T-cell (primary cell): ENCODE data around the gene GCNT2. TPM values are rescaled to one million over a fixed set of nuclear protein-coding genes. Genes with fewer than 3 reads are reported as not detected.
A peak's percentile ranks its signal among the peaks of the same experiment; 100 is the strongest.
"Not testable (repeated sequence)": the region's sequence is repeated elsewhere in the genome, so short reads cannot be mapped to it uniquely, and the experiment has no call there.

Experiments used
- ATAC-seq, 4 experiments: fragments of 200-7000 bp in 3 of 4; fragments of 150-1000 bp in 1 of 4; cut with Tn5 transposase; replicated peaks in 1 of 4; 1 replicate in 3 of 4; 2 replicates in 1 of 4; pipeline ENCODE4 v1.10.0; 2021; ENCODE audit warnings: moderate library complexity in 3 of 4, mild to moderate bottlenecking in 2 of 4, moderate number of reproducible peaks in 1 of 4
- CTCF ChIA-PET, 2 donors: fragments of 300-600 bp; sonication (Branson Sonifier 250); formaldehyde crosslinking; loops; one replicate each; lab custom pipeline; 2022; ENCODE audit warnings: antibody characterized with exemption in 2 of 2; lab: Charles Lee
- POLR2A ChIA-PET, 2 donors: fragments of 300-600 bp; sonication (Branson Sonifier 250); formaldehyde crosslinking; loops; one replicate each; lab custom pipeline; 2022; ENCODE audit warnings: antibody characterized with exemption in 2 of 2; lab: Charles Lee
- DNase-seq, 35 experiments: peaks; one replicate each; pipeline versions ENCODE4 v3.0.0 to v3.0.0-alpha.2; 2013 to 2023
- H3K27ac ChIP-seq: one replicate; pipeline ENCODE4 v1.5.1; 2013; ENCODE audit warnings: low read length
- H3K27me3 ChIP-seq, 2 experiments: replicated peaks in 1 of 2; 1 replicate in 1 of 2; 2 replicates in 1 of 2; pipeline versions ENCODE4 v1.6.1 to v1.7.0; 2013; ENCODE audit warnings: low read length in 1 of 2, mixed read lengths in 1 of 2; ENCODE audit not compliant: control insufficient read depth in 2 of 2, insufficient read depth in 2 of 2; ENCODE audit errors: extremely low read depth in 1 of 2
- H3K36me3 ChIP-seq, 2 donors: 1 replicate in 1 of 2; 2 replicates in 1 of 2; pipeline versions ENCODE4 v1.6.1 to v1.7.0; 2013; ENCODE audit warnings: low read length in 1 of 2; ENCODE audit not compliant: control insufficient read depth in 2 of 2, insufficient read depth in 1 of 2; ENCODE audit errors: extremely low read depth in 1 of 2
- H3K4me1 ChIP-seq, 2 experiments: 1 replicate in 1 of 2; 2 replicates in 1 of 2; pipeline versions ENCODE4 v1.6.1 to v1.7.0; 2013; ENCODE audit warnings: low read length in 2 of 2, mixed read lengths in 1 of 2; ENCODE audit not compliant: insufficient read depth in 2 of 2, control insufficient read depth in 1 of 2; ENCODE audit errors: extremely low read depth in 1 of 2
- H3K4me3 ChIP-seq, 2 donors: 1 replicate in 1 of 2; 2 replicates in 1 of 2; pipeline versions ENCODE4 v1.5.1 to v1.7.0; 2013; ENCODE audit warnings: mild to moderate bottlenecking in 2 of 2, low read length in 1 of 2, moderate library complexity in 1 of 2; ENCODE audit not compliant: control insufficient read depth in 1 of 2; ENCODE audit errors: extremely low read depth in 1 of 2
- H3K9me3 ChIP-seq: 2 replicates; pipeline ENCODE4 v1.7.0; 2013
- H3K27ac Mint-ChIP-seq, 2 donors: one replicate each; pipeline ENCODE4 v1.8.0; 2020 to 2021; ENCODE audit warnings: mild to moderate bottlenecking in 2 of 2, mixed read lengths in 2 of 2
- H3K27me3 Mint-ChIP-seq, 2 donors: one replicate each; pipeline ENCODE4 v1.8.0; 2021 to 2022; ENCODE audit warnings: mixed read lengths in 2 of 2
- H3K36me3 Mint-ChIP-seq: one replicate; pipeline ENCODE4 v1.8.0; 2021; ENCODE audit warnings: mixed read lengths
- H3K4me1 Mint-ChIP-seq, 3 donors: one replicate each; pipeline ENCODE4 v1.8.0; 2020 to 2022; ENCODE audit warnings: mixed read lengths in 3 of 3, mild to moderate bottlenecking in 1 of 3
- H3K4me3 Mint-ChIP-seq, 3 donors: one replicate each; pipeline ENCODE4 v1.8.0; 2020 to 2022; ENCODE audit warnings: mild to moderate bottlenecking in 3 of 3, mixed read lengths in 3 of 3, moderate library complexity in 3 of 3
- H3K9me3 Mint-ChIP-seq, 3 donors: one replicate each; pipeline ENCODE4 v1.8.0; 2020 to 2022; ENCODE audit warnings: mixed read lengths in 3 of 3
- WGBS: methylation state at CpG from one replicate; pipeline ENCODE4 v1.1.5; 2013; ENCODE audit warnings: missing lambda C conversion rate; ENCODE audit not compliant: insufficient coverage; 5-methylcytosine and 5-hydroxymethylcytosine counted together
- total RNA-seq, 35 experiments: library from RNA in 6 of 35; stranded (reverse) in 6 of 35; fragments of 120-200 nt in 1 of 35; gene quantifications; one replicate each; pipeline versions ENCODE4 v1.2.1 to v1.2.4 and lab custom pipeline; 2013 to 2026

Gene GCNT2
- total RNA-seq, 5 donors from 2014 or later (not counting 1 experiment from before 2014, with no cell fraction given) = 2.2 to 6.8 (median 2.9) TPM

DNA sequence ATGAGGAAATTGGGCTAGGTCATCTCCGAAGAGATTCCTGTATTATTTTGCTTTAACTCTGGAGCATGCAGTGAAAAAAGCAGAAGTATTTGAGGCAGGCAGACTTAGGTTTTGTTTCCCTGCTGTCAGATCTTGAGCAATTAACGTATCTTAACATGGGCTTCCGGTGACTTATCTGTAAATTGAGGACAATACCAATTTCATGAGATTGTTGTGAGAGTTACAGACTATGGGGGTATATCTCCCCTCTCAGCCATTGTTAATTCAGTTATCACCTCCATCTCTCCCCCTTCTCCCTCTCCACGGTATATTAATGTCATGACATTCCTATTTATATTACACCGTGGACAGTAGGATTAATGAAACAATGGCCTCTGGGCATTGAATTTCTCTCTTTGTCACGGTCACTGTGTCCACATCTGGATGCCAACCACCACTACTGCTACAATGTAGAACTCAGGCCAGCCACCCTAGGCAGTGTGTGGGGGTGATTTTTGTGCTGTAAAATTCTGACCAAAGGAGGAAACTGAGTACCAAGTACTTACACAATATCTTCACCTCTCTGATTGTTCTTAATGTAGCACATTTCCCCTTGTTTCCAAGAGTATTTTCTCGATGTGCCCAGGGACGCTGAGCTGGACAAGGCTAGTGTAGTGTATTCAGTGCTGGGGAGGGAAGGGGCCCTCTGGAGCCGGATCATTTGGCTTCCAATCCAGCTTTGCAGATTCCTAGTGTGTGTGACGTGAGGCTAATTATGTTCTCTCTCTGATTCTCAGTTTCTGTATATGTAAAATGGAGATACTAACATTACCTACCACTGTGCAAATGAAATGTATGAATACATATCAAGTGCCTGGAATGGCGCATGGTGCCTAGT is 77.2 kb downstream of the GCNT2 start:
- Mint-ChIP-seq H3K27ac (no peak overlapping the region), H3K4me1 (no peaks in the 10 kb centered on the region), H3K27me3 (no peaks in the 10 kb centered on the region), H3K9me3 (no peaks in the 10 kb centered on the region), H3K36me3 (no peaks in the 10 kb centered on the region), H3K4me3 (no peak overlapping the region)
- DNase-seq (no peak), ATAC-seq (no peak)
- H3K9me3 ChIP-seq = no peaks in the 10 kb centered on the region
- no peaks in the 10 kb centered on the region for H3K27me3 ChIP-seq
- 43% methylated on average over 1 of the region's 11 CpGs for WGBS
- no peaks in the 10 kb centered on the region for H3K4me1 ChIP-seq
- POLR2A ChIA-PET = no interaction called here
- H3K4me3 ChIP-seq = no peak overlapping the region
- no peak overlapping the region for H3K27ac ChIP-seq
- H3K36me3 ChIP-seq = no peaks in the 10 kb centered on the region
- CTCF ChIA-PET = no interaction called here

DNA sequence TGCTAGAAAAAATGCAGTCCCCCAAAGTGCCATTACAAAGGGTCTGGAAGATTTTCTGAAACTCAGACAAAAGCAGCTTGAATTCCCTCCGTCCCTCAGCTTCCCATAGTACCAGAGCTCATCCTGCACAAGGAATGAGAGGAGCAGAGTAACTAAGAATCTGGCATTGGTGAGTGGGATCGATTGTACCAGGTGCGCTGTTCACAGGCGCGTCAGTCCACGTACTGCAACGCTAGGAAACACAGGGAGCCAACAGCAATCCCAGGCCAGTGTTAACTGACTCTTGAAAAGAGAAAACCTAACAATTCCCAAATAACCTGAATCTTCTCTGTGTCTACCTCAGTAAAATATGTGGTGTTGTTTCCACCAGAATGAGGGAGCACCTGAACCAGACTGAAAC is 77.9 kb downstream of the GCNT2 start:
- H3K4me1 Mint-ChIP-seq = no peaks in the 10 kb centered on the region
- DNase-seq (no peak), ATAC-seq (no peak)
- H3K27me3 Mint-ChIP-seq = no peaks in the 10 kb centered on the region
- H3K9me3 Mint-ChIP-seq = no peaks in the 10 kb centered on the region
- Histone ChIP-seq H3K9me3 (no peaks in the 10 kb centered on the region), H3K36me3 (no peaks in the 10 kb centered on the region), H3K27me3 (no peaks in the 10 kb centered on the region), H3K4me3 (no peak overlapping the region), H3K4me1 (no peaks in the 10 kb centered on the region), H3K27ac (no peak overlapping the region)
- H3K27ac Mint-ChIP-seq = no peak overlapping the region
- no CpG with 5 or more reads among the region's 7 CpGs for WGBS
- no peaks in the 10 kb centered on the region for H3K36me3 Mint-ChIP-seq
- ChIA-PET CTCF (no interaction called here), POLR2A (no interaction called here)
- no peak overlapping the region for H3K4me3 Mint-ChIP-seq

DNA sequence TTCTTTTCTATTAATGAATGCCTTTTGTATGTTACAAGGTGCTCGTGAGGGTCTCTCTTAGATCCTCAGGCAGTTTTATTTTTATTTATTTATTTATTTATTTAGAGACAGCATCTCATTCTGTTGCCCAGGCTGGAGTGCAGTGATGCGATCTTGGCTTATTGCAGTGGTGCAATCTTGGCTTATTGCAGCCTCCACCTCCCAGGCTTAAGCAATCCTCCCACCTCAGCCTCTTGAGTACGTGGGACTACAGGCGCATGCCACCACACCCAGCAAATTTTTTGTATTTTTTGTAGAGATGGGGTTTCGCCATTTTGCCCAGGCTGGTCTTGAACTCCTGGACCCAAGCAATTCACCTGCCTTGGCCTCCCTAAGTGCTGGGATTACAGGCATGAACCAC is 79.5 kb downstream of the GCNT2 start:
- H3K4me1 Mint-ChIP-seq, H3K9me3 Mint-ChIP-seq, H3K9me3 ChIP-seq, H3K4me3 ChIP-seq, POLR2A ChIA-PET, H3K36me3 ChIP-seq, H3K27me3 Mint-ChIP-seq, ATAC-seq, H3K36me3 Mint-ChIP-seq, H3K27ac ChIP-seq, H3K4me1 ChIP-seq, DNase-seq, CTCF ChIA-PET, H3K4me3 Mint-ChIP-seq, H3K27ac Mint-ChIP-seq, H3K27me3 ChIP-seq: not testable (repeated sequence)
- WGBS = no CpG with 5 or more reads among the region's 5 CpGs

DNA sequence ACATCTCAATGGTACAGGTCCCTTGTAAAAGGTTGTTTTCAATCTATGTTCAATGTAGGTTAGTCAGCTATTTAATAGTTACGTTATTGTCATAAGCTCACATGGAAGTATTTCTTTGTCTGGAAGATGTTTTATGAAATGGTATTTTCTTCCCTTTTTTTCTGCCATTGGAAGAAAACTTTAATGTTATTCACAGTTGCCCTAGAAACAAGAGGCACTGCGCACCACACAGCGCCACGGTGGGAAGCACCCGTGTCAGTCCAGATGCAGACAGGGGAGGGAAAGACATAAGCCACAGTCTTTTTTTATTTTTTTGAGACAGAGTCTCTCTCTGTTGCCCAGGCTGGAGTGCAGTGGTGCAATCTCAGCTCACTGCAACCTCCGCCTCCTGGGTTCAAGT is 82.1 kb downstream of the GCNT2 start:
- Mint-ChIP-seq H3K36me3 (peaks cover 4% of the 10 kb centered on the region), H3K27me3 (no peaks in the 10 kb centered on the region), H3K4me3 (no peak overlapping the region), H3K4me1 (no peaks in the 10 kb centered on the region), H3K27ac (no peak overlapping the region), H3K9me3 (no peaks in the 10 kb centered on the region)
- 76% methylated on average over 5 of the region's 6 CpGs for WGBS
- DNase-seq = peak in 1 of 35 experiments; percentile 5
- no peak for ATAC-seq
- H3K4me3 ChIP-seq = no peak overlapping the region
- no peaks in the 10 kb centered on the region for H3K27me3 ChIP-seq
- no peaks in the 10 kb centered on the region for H3K9me3 ChIP-seq
- no peaks in the 10 kb centered on the region for H3K36me3 ChIP-seq
- ChIA-PET CTCF (no interaction called here), POLR2A (interaction anchor here in 1 of 2 donors (0.6 kb wide), 1 partner anchor 1127 kb away, joined by 3 read pairs; no protein-coding TSS in a partner anchor)
- no peaks in the 10 kb centered on the region for H3K4me1 ChIP-seq
- H3K27ac ChIP-seq = no peak overlapping the region

DNA sequence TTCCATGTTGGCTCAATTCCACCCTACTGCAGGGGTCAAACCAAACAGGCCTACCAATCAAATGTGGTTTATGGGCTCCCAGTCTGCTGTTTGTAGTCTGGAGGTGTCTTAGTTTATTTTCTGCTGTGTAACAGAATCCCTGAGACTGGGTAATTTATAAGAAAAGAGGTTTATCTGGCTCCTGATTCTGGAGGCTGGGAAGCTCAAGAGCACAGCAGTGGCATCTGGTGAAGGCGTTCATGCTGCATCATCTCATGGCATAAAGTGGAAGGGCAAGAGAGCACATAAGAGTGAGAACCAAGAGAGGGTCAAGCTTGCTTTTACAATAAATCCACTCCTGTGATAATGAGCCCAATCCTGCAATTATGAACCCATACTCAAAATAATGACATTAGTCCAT is 87.9 kb downstream of the GCNT2 start:
- Mint-ChIP-seq H3K4me1 (no peaks in the 10 kb centered on the region), H3K27ac (no peak overlapping the region), H3K27me3 (no peaks in the 10 kb centered on the region), H3K9me3 (peaks cover 0 to 3% (median 0%) of the 10 kb centered on the region in 3 donors), H3K4me3 (no peak overlapping the region), H3K36me3 (peaks cover 11% of the 10 kb centered on the region)
- no peaks in the 10 kb centered on the region for H3K9me3 ChIP-seq
- WGBS = no CpG with 5 or more reads among the region's 1 CpG
- no peak overlapping the region for H3K4me3 ChIP-seq
- no peaks in the 10 kb centered on the region for H3K36me3 ChIP-seq
- no peaks in the 10 kb centered on the region for H3K27me3 ChIP-seq
- DNase-seq (no peak), ATAC-seq (no peak)
- H3K27ac ChIP-seq = no peak overlapping the region
- POLR2A ChIA-PET = no interaction called here
- CTCF ChIA-PET = no interaction called here
- no peaks in the 10 kb centered on the region for H3K4me1 ChIP-seq

DNA sequence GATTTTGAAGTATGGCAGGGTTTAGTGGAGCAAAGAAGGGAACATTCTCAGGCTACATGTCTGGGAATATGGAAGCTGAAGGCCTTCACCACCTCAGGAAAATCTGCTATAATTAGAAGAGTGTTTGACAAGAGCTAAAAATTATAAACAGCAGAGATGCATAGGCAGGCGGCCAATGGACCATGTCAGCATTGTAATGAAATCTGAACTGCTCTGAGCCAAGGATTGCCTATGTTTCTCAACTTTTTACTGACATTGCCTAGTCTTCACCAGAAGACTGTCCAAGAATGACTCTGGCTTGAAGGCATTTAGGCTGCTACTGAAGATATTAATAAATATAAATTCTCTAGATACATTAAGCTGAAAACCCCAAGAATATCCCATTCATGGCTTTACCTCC is 89.1 kb downstream of the GCNT2 start:
- H3K27ac Mint-ChIP-seq = no peak overlapping the region
- no peaks in the 10 kb centered on the region for H3K36me3 ChIP-seq
- H3K9me3 ChIP-seq = no peaks in the 10 kb centered on the region
- no peaks in the 10 kb centered on the region for H3K27me3 ChIP-seq
- CTCF ChIA-PET = no interaction called here
- H3K27me3 Mint-ChIP-seq = no peaks in the 10 kb centered on the region
- H3K4me1 Mint-ChIP-seq = no peaks in the 10 kb centered on the region
- no peak overlapping the region for H3K4me3 Mint-ChIP-seq
- no peak for ATAC-seq
- H3K4me3 ChIP-seq = no peak overlapping the region
- peaks cover 0 to 3% (median 0%) of the 10 kb centered on the region in 3 donors for H3K9me3 Mint-ChIP-seq
- POLR2A ChIA-PET = no interaction called here
- no peaks in the 10 kb centered on the region for H3K4me1 ChIP-seq
- no peak for DNase-seq
- H3K27ac ChIP-seq = no peak overlapping the region
- peaks cover 11% of the 10 kb centered on the region for H3K36me3 Mint-ChIP-seq
- WGBS = no CpG with 5 or more reads among the region's 1 CpG
